Caco-2 (cell line): ENCODE data around the gene DUSP6. TPM values are rescaled to one million over a fixed set of nuclear protein-coding genes. Genes with fewer than 3 reads are reported as not detected.

Experiments
- BruUV-seq: library from RNA; stranded (reverse); fragments of 400-500 nt; replicated peaks from 2 replicates; lab custom pipeline; 2021; lab: Mats Ljungman, UMichigan
- CTCF ChIA-PET: fragments of 300-600 bp; sonication (Branson Sonifier 250); formaldehyde crosslinking; loops from one replicate; lab custom pipeline; 2022; ENCODE audit warnings: antibody characterized with exemption; lab: Charles Lee
- POLR2A ChIA-PET: fragments of 300-600 bp; sonication (Branson Sonifier 250); formaldehyde crosslinking; loops from one replicate; lab custom pipeline; 2022; ENCODE audit warnings: antibody characterized with exemption; lab: Charles Lee
- DNase-seq, 2 experiments: peaks; one replicate each; pipeline versions ENCODE4 v3.0.0 to v3.0.0-alpha.2; 2020 to 2022
- H3K27me3 ChIP-seq: replicated peaks from 2 replicates; pipeline ENCODE4 v1.6.0; 2011; ENCODE audit warnings: low read length; ENCODE audit not compliant: control insufficient read depth, insufficient read depth
- H3K36me3 ChIP-seq: 2 replicates; pipeline ENCODE4 v1.5.1; 2011; ENCODE audit warnings: low read length; ENCODE audit not compliant: control insufficient read depth, insufficient read depth
- H3K4me1 ChIP-seq: fragments of 250-450 bp; sonication (Bioruptor Pico); 2 replicates; pipeline ENCODE4 v1.5.1; 2020; ENCODE audit warnings: mild to moderate bottlenecking
- H3K4me3 ChIP-seq: 2 replicates; pipeline ENCODE4 v1.5.1; 2011; ENCODE audit warnings: low read depth, mild to moderate bottlenecking, control low read depth, low read length
- H3K9me3 ChIP-seq: fragments of 250-450 bp; sonication (Bioruptor Pico); 2 replicates; pipeline ENCODE4 v1.5.1; 2020; ENCODE audit warnings: mild to moderate bottlenecking, moderate library complexity
- H3K27ac Mint-ChIP-seq: one replicate; pipeline ENCODE4 v1.8.0; 2022; ENCODE audit warnings: mixed read lengths; ENCODE audit not compliant: unreplicated experiment
- H3K27me3 Mint-ChIP-seq: one replicate; pipeline ENCODE4 v1.8.0; 2022; ENCODE audit warnings: mixed read lengths; ENCODE audit not compliant: insufficient read depth, unreplicated experiment
- H3K36me3 Mint-ChIP-seq: one replicate; pipeline ENCODE4 v1.8.0; 2022; ENCODE audit warnings: mild to moderate bottlenecking, mixed read lengths; ENCODE audit not compliant: insufficient read depth, unreplicated experiment
- H3K4me1 Mint-ChIP-seq: one replicate; pipeline ENCODE4 v1.8.0; 2022; ENCODE audit warnings: low read depth, mixed read lengths; ENCODE audit not compliant: unreplicated experiment
- H3K4me3 Mint-ChIP-seq: one replicate; pipeline ENCODE4 v1.8.0; 2022; ENCODE audit warnings: mild to moderate bottlenecking, moderate library complexity, mixed read lengths; ENCODE audit not compliant: unreplicated experiment
- H3K9me3 Mint-ChIP-seq: one replicate; pipeline ENCODE4 v1.8.0; 2022; ENCODE audit warnings: mixed read lengths; ENCODE audit not compliant: unreplicated experiment
- intact Hi-C: fragments of 100-400 bp; cut with micrococcal nuclease; formaldehyde crosslinking; loops from one replicate; pipeline ENCODE4 v1.10.0; 2022; ENCODE audit not compliant: unreplicated experiment
- total RNA-seq: library from RNA; stranded (reverse); gene quantifications from 2 replicates; pipeline ENCODE4 v1.2.3, GENCODE V29; 2022
- TF ChIP-seq, protein P1 (sequence below), 2 experiments: fragments of 200-600 bp in 1 of 2; IDR thresholded peaks; 1 replicate in 1 of 2; 2 replicates in 1 of 2; pipeline versions ENCODE4 v1.5.1 to v1.8.0; 2011 to 2022; ENCODE audit warnings: antibody characterized with exemption in 1 of 2, control low read depth in 1 of 2, inconsistent platforms in 1 of 2, low read depth in 1 of 2, low read length in 1 of 2, mild to moderate bottlenecking in 1 of 2, moderate library complexity in 1 of 2; ENCODE audit not compliant: insufficient read depth in 1 of 2, severe bottlenecking in 1 of 2, unreplicated experiment in 1 of 2

DUSP6 gene
- total RNA-seq, 1 experiment from 2014 or later = 22.4 TPM

DNA sequence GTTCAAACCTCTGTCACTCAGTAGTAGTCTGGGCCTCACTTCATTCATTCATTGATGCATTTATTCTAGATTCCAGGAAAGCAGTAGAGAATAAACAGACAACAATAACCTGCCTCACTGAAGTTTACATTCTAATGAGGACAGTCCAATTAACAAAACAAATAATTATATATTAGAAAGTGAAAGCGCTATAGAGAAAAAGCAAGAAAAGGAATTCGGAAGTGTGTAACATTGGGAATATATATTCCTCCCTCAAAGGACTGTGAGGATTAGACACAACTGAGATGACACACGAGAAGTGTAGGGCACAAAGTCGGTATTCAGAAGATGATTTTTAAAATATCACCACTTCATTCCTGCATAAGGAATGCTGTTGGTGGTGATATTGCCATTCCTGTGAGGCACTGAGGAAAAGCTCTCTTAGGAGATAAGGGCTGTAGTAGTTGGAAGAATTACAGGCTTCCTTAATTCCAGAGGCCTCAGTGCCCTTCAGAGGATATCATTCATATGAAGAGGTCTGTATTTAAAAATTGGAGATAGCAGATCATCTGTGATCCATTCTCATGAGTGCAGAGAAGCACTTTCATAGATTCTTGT, 3.9 kb upstream of the DUSP6 start:
- Histone ChIP-seq H3K9me3 (no peaks in the 10 kb centered on the region), H3K4me3 (no peak overlapping the region), H3K4me1 (peaks cover 41% of the 10 kb centered on the region), H3K36me3 (no peaks in the 10 kb centered on the region), H3K27me3 (no peaks in the 10 kb centered on the region)
- POLR2A ChIA-PET = interaction anchor here (1.8 kb wide), 1 partner anchor 23 kb away, joined by 9 read pairs; no protein-coding TSS in a partner anchor
- intact Hi-C loops = loop anchor here (10.0 kb wide), 2 partner anchors 349 to 431 kb away; partner anchors contain the start of gene ATP2B1
- Mint-ChIP-seq H3K9me3 (no peaks in the 10 kb centered on the region), H3K27ac (peak overlapping the region; percentile 98), H3K4me1 (peaks cover 26% of the 10 kb centered on the region), H3K36me3 (peaks cover 45% of the 10 kb centered on the region), H3K27me3 (no peaks in the 10 kb centered on the region), H3K4me3 (peak overlapping the region; percentile 80)
- BruUV-seq = no TSS peak
- DNase-seq = no peak
- TF ChIP-seq, protein P1, sequence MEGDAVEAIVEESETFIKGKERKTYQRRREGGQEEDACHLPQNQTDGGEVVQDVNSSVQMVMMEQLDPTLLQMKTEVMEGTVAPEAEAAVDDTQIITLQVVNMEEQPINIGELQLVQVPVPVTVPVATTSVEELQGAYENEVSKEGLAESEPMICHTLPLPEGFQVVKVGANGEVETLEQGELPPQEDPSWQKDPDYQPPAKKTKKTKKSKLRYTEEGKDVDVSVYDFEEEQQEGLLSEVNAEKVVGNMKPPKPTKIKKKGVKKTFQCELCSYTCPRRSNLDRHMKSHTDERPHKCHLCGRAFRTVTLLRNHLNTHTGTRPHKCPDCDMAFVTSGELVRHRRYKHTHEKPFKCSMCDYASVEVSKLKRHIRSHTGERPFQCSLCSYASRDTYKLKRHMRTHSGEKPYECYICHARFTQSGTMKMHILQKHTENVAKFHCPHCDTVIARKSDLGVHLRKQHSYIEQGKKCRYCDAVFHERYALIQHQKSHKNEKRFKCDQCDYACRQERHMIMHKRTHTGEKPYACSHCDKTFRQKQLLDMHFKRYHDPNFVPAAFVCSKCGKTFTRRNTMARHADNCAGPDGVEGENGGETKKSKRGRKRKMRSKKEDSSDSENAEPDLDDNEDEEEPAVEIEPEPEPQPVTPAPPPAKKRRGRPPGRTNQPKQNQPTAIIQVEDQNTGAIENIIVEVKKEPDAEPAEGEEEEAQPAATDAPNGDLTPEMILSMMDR (IDR thresholded peaks at IDR 0.05; ENCODE audit: insufficient read depth in 1 of 2, low read depth in 1 of 2, low read length in 1 of 2, severe bottlenecking in 1 of 2, unreplicated experiment in 1 of 2) = no peak
- CTCF ChIA-PET = interaction anchor here (2.2 kb wide), 1 partner anchor 23 kb away, joined by 14 read pairs; no protein-coding TSS in a partner anchor

DNA sequence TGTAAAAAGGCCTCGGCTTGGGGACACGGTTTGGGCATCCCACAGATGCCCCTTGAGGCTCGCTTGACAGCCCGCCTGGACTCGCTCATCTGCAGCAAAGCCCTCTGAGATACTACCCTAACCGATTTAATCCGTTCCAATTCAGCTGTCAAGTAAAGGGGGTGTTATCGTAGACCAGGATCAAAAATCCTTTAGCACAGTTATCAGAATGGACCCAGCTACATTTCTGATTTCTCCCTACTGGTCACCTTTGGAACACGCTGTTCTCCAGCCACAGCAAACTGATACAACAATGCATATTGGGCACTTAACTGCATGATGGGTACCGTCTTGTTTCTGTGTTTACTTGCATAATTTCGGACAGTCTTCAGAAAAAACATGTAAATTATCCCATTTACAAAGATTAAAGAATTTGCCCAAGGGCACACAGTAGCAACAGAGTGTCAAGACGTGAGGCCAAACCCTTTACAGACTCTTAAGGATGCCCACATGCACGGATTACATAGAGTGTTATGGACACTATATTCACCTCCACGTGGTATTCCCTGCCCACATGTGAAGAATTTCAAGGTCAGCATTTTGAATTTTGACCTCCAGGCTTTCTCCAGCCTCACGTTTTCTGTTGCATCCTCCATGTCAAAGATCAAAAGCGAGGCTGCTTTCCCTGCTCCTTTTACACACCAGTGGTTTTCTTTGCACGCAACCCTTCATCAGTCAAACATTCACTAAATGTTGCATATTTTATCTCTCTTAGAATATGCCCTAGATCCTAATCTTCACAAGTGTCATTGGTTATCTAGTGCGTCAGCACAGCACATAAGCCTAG, 3.2 kb upstream of the DUSP6 start:
- CTCF ChIA-PET = interaction anchor here (0.8 to 2.2 kb wide), 3 partner anchors 24 to 97 kb away, joined by 3 to 14 read pairs (median 4); no protein-coding TSS in a partner anchor
- peak overlapping the region; percentile 98 for H3K27ac Mint-ChIP-seq
- peaks cover 52% of the 10 kb centered on the region for H3K36me3 Mint-ChIP-seq
- Histone ChIP-seq H3K4me3 (peak overlapping the region; percentile 84), H3K9me3 (no peaks in the 10 kb centered on the region), H3K4me1 (peaks cover 36% of the 10 kb centered on the region), H3K27me3 (no peaks in the 10 kb centered on the region), H3K36me3 (no peaks in the 10 kb centered on the region)
- DNase-seq = peak; percentile 40 to 78
- no peaks in the 10 kb centered on the region for H3K9me3 Mint-ChIP-seq
- peak overlapping the region; percentile 80 for H3K4me3 Mint-ChIP-seq
- POLR2A ChIA-PET = interaction anchor here (0.9 to 3.4 kb wide), 3 partner anchors 24 to 96 kb away, joined by 3 to 23 read pairs (median 4); no protein-coding TSS in a partner anchor
- H3K4me1 Mint-ChIP-seq = peaks cover 21% of the 10 kb centered on the region
- BruUV-seq = no TSS peak
- TF ChIP-seq, protein P1 (IDR thresholded peaks at IDR 0.05; ENCODE audit: insufficient read depth in 1 of 2, low read depth in 1 of 2, low read length in 1 of 2, severe bottlenecking in 1 of 2, unreplicated experiment in 1 of 2) = peak; percentile 23 to 37
- H3K27me3 Mint-ChIP-seq = no peaks in the 10 kb centered on the region
- intact Hi-C loops = loop anchor here (1.0 to 10.0 kb wide), 3 partner anchors 336 to 431 kb away; partner anchors contain the start of gene ATP2B1

DNA sequence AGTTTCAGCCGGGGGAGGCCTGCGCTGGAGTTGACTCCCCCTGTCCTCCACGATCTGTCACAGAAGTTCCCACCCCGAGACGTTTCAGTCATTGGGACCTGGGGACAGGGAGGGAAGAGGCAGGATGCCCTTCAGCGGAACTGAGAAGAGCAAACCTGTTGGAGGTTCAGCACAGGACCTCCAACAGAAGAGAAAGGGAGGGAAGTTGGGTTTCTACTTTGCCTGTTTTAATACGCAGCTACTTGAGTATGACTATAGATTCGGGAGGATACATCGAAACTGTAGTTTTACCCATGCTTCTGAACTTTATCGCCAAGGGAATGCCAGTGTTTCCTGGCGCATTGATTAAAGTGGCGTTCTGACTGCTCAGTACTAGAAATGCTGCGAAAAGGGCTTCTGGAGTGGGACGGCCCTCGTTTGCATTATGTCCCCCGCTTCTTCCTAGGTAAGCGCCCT, 2.3 kb upstream of the DUSP6 start:
- Mint-ChIP-seq H3K4me3 (peak overlapping the region; percentile 80), H3K36me3 (peaks cover 55% of the 10 kb centered on the region), H3K9me3 (no peaks in the 10 kb centered on the region), H3K4me1 (peaks cover 21% of the 10 kb centered on the region), H3K27me3 (no peaks in the 10 kb centered on the region), H3K27ac (peak overlapping the region; percentile 98)
- CTCF ChIA-PET = interaction anchor here (0.7 to 1.0 kb wide), 3 partner anchors 19 to 97 kb away, joined by 3 to 4 read pairs (median 3); no protein-coding TSS in a partner anchor
- peak in 1 of 2 experiments; percentile 33 for DNase-seq
- H3K4me3 ChIP-seq = peak overlapping the region; percentile 84
- TF ChIP-seq, protein P1 (IDR thresholded peaks at IDR 0.05; ENCODE audit: insufficient read depth in 1 of 2, low read depth in 1 of 2, low read length in 1 of 2, severe bottlenecking in 1 of 2, unreplicated experiment in 1 of 2) = no peak
- POLR2A ChIA-PET = interaction anchor here (0.9 to 3.8 kb wide), 5 partner anchors 21 to 97 kb away, joined by 3 to 82 read pairs (median 14); no protein-coding TSS in a partner anchor
- H3K36me3 ChIP-seq = no peaks in the 10 kb centered on the region
- no peaks in the 10 kb centered on the region for H3K9me3 ChIP-seq
- intact Hi-C loops = loop anchor here (1.0 to 10.0 kb wide), 4 partner anchors 38 to 430 kb away; partner anchors contain the start of gene ATP2B1
- H3K27me3 ChIP-seq = no peaks in the 10 kb centered on the region
- no TSS peak for BruUV-seq
- H3K4me1 ChIP-seq = peaks cover 36% of the 10 kb centered on the region
